IPS DF 6.9 (cell line): ENCODE results near the gene SEL1L.

ENCODE experiments used
- DNase-seq: peaks from one replicate; pipeline ENCODE4 v3.0.0-alpha.2; 2013; ENCODE audit warnings: low read depth, low spot score
- H3K27ac ChIP-seq: one replicate; pipeline ENCODE4 v1.5.1; 2013; ENCODE audit warnings: low read length, control low read depth
- H3K27me3 ChIP-seq: 2 replicates; pipeline ENCODE4 v1.6.1; 2013; ENCODE audit warnings: mild to moderate bottlenecking, low read length; ENCODE audit not compliant: control insufficient read depth, insufficient read depth
- H3K36me3 ChIP-seq: 2 replicates; pipeline ENCODE4 v1.6.1; 2013; ENCODE audit warnings: low read length; ENCODE audit not compliant: control insufficient read depth, insufficient read depth
- H3K4me1 ChIP-seq: 2 replicates; pipeline ENCODE4 v1.6.1; 2013; ENCODE audit warnings: low read length; ENCODE audit not compliant: control insufficient read depth, insufficient read depth
- H3K4me3 ChIP-seq: 2 replicates; pipeline ENCODE4 v1.5.1; 2013; ENCODE audit warnings: mild to moderate bottlenecking, low read length
- H3K9me3 ChIP-seq: 2 replicates; pipeline ENCODE4 v1.6.1; 2013; ENCODE audit warnings: low read length, inconsistent platforms; ENCODE audit not compliant: control insufficient read depth, insufficient read depth
- WGBS: extraction: QIAGEN DNeasy Blood & Tissue Kit; methylation state at CpG from one replicate; pipeline ENCODE4 v1.1.7; 2013; ENCODE audit warnings: mixed read lengths, missing lambda C conversion rate; ENCODE audit not compliant: insufficient read length, insufficient coverage; 5-methylcytosine and 5-hydroxymethylcytosine counted together

SEL1L gene

GRCh38 chr14:81449576-81449975 is 84.1 kb downstream of the SEL1L start:
- no peaks in the 10 kb centered on the region for H3K27me3 ChIP-seq
- WGBS: no CpG with 5 or more reads among the region's 6 CpGs
- DNase-seq: no peak
- peaks cover 8% of the 10 kb centered on the region for H3K4me1 ChIP-seq
- H3K4me3 ChIP-seq: no peak overlapping the region
- no peak overlapping the region for H3K27ac ChIP-seq
- H3K36me3 ChIP-seq: no peaks in the 10 kb centered on the region
- H3K9me3 ChIP-seq: no peaks in the 10 kb centered on the region

- H3K4me3 ChIP-seq: no peak overlapping the region
- no peak for DNase-seq
- no peaks in the 10 kb centered on the region for H3K36me3 ChIP-seq
- no CpG with 5 or more reads among the region's 4 CpGs for WGBS
- no peak overlapping the region for H3K27ac ChIP-seq
- H3K4me1 ChIP-seq: peaks cover 8% of the 10 kb centered on the region
- no peaks in the 10 kb centered on the region for H3K9me3 ChIP-seq
- H3K27me3 ChIP-seq: no peaks in the 10 kb centered on the region
Observed at GRCh38 chr14:81449114-81449513, 84.5 kb downstream of the SEL1L start.

- DNase-seq: no peak
- no CpG with 5 or more reads among the region's 3 CpGs for WGBS
- Histone ChIP-seq H3K27me3 (no peaks in the 10 kb centered on the region), H3K4me3 (no peak overlapping the region), H3K4me1 (peaks cover 8% of the 10 kb centered on the region), H3K36me3 (no peaks in the 10 kb centered on the region), H3K27ac (no peak overlapping the region), H3K9me3 (no peaks in the 10 kb centered on the region)
Observed at GRCh38 chr14:81447021-81447764, 86.5 kb downstream of the SEL1L start.

- Histone ChIP-seq H3K36me3 (no peaks in the 10 kb centered on the region), H3K27ac (no peak overlapping the region), H3K9me3 (no peaks in the 10 kb centered on the region), H3K27me3 (no peaks in the 10 kb centered on the region), H3K4me3 (no peak overlapping the region), H3K4me1 (peaks cover 8% of the 10 kb centered on the region)
- DNase-seq: no peak
- no CpG with 5 or more reads among the region's 9 CpGs for WGBS
Observed at GRCh38 chr14:81446279-81447007, 87.2 kb downstream of the SEL1L start.

- H3K4me1 ChIP-seq: no peaks in the 10 kb centered on the region
- no peak overlapping the region for H3K4me3 ChIP-seq
- no peak for DNase-seq
- H3K27me3 ChIP-seq: peaks cover 3% of the 10 kb centered on the region; the same call in 1 of the 2 replicates
- no peaks in the 10 kb centered on the region for H3K36me3 ChIP-seq
- no peaks in the 10 kb centered on the region for H3K9me3 ChIP-seq
- H3K27ac ChIP-seq: no peak overlapping the region
- no CpG with 5 or more reads among the region's 5 CpGs for WGBS
Observed at GRCh38 chr14:81441626-81442134, 92.0 kb downstream of the SEL1L start.

- no peaks in the 10 kb centered on the region; the same call in 1 of the 2 replicates for H3K4me1 ChIP-seq
- no peaks in the 10 kb centered on the region for H3K36me3 ChIP-seq
- DNase-seq: no peak
- WGBS: no CpG with 5 or more reads among the region's 3 CpGs
- H3K27me3 ChIP-seq: peaks cover 3% of the 10 kb centered on the region; the same call in 1 of the 2 replicates
- H3K9me3 ChIP-seq: no peaks in the 10 kb centered on the region
- H3K27ac ChIP-seq: no peak overlapping the region
- no peak overlapping the region for H3K4me3 ChIP-seq
Observed at GRCh38 chr14:81440041-81440440, 93.6 kb downstream of the SEL1L start.

- DNase-seq: no peak
- no peaks in the 10 kb centered on the region for H3K9me3 ChIP-seq
- H3K4me1 ChIP-seq: no peaks in the 10 kb centered on the region; the same call in 1 of the 2 replicates
- no peak overlapping the region for H3K27ac ChIP-seq
- no peak overlapping the region for H3K4me3 ChIP-seq
- H3K36me3 ChIP-seq: no peaks in the 10 kb centered on the region
- whole genome bisulfite sequencing: no CpG with 5 or more reads among the region's 4 CpGs
- peaks cover 3% of the 10 kb centered on the region; the same call in 1 of the 2 replicates for H3K27me3 ChIP-seq
Observed at GRCh38 chr14:81437244-81437643, 96.4 kb downstream of the SEL1L start.

GRCh38 chr14:81436296-81437138 is 97.1 kb downstream of the SEL1L start:
- WGBS: no CpG with 5 or more reads among the region's 79 CpGs
- H3K27me3 ChIP-seq: peaks cover 3% of the 10 kb centered on the region; the same call in 1 of the 2 replicates
- peak overlapping the region; percentile 92; the same call in 1 of the 2 replicates for H3K4me3 ChIP-seq
- no peaks in the 10 kb centered on the region for H3K9me3 ChIP-seq
- DNase-seq: no peak
- no peak overlapping the region for H3K27ac ChIP-seq
- no peaks in the 10 kb centered on the region; the same call in 1 of the 2 replicates for H3K4me1 ChIP-seq
- H3K36me3 ChIP-seq: no peaks in the 10 kb centered on the region

- no peak for DNase-seq
- Histone ChIP-seq H3K4me3 (peak overlapping the region; percentile 92; the same call in 1 of the 2 replicates), H3K4me1 (no peaks in the 10 kb centered on the region; the same call in 1 of the 2 replicates), H3K27me3 (peaks cover 3% of the 10 kb centered on the region; the same call in 1 of the 2 replicates), H3K9me3 (no peaks in the 10 kb centered on the region), H3K36me3 (no peaks in the 10 kb centered on the region), H3K27ac (no peak overlapping the region)
- no CpG with 5 or more reads among the region's 73 CpGs for WGBS
Observed at GRCh38 chr14:81435391-81436295, 98.0 kb downstream of the SEL1L start.
